HepG2 (cell line): ENCODE measurements around the gene MINDY2. TPM values are rescaled to one million over a fixed set of nuclear protein-coding genes. Genes with fewer than 3 reads are reported as not detected.
A peak's percentile ranks its signal among the peaks of the same experiment; 100 is the strongest.

Experiments
- ATAC-seq: fragments of 200-7000 bp; cut with Tn5 transposase; 3 replicates; pipeline ENCODE4 v1.9.1; 2020; ENCODE audit warnings: mild to moderate bottlenecking, moderate library complexity
- BruUV-seq: library from RNA; stranded (reverse); fragments of 400-500 nt; replicated peaks from 2 replicates; lab custom pipeline; 2021; lab: Mats Ljungman, UMichigan
- CTCF ChIA-PET: fragments of 300-600 bp; formaldehyde crosslinking; extraction: SDS; loops from one replicate; lab custom pipeline; 2021; ENCODE audit warnings: low total read pairs, inconsistent platforms, low intra/inter-chr PET ratio; lab: Yijun Ruan, JAX
- POLR2A ChIA-PET: fragments of 350-600 bp; sonication (Branson Sonifier 250); formaldehyde crosslinking; loops from one replicate; lab custom pipeline; 2020; ENCODE audit warnings: antibody characterized with exemption, inconsistent platforms; lab: Yijun Ruan, JAX
- DNase-seq: peaks from one replicate; pipeline ENCODE4 v3.0.0-alpha.2; 2015; ENCODE audit warnings: low spot score
- FAIRE-seq: peaks from 3 replicates; lab custom pipeline; 2011; peaks lifted over from hg19 to GRCh38; lab: Jason Lieb, UNC
- H2AFZ ChIP-seq: one replicate; pipeline ENCODE4 v1.6.1; 2011; ENCODE audit warnings: low read length, inconsistent platforms
- H3K27ac ChIP-seq: fragments of 300-600 bp; 3 replicates; pipeline ENCODE4 v1.8.0; 2011; ENCODE audit warnings: mixed run types, mild to moderate bottlenecking, mixed read lengths, low read length, inconsistent platforms; ENCODE audit not compliant: insufficient read depth; ENCODE audit errors: extremely low read length
- H3K27me3 ChIP-seq, 2 experiments: fragments of 200-600 bp in 1 of 2; 2 replicates in 1 of 2; 3 replicates in 1 of 2; pipeline versions ENCODE4 v1.6.0 to v1.8.0; 2011; ENCODE audit warnings: low read length in 2 of 2, mild to moderate bottlenecking in 2 of 2, moderate library complexity in 2 of 2, inconsistent platforms in 1 of 2; ENCODE audit not compliant: insufficient read depth in 2 of 2, control insufficient read depth in 1 of 2
- H3K36me3 ChIP-seq, 2 experiments: fragments of 200-600 bp in 1 of 2; replicated peaks in 1 of 2; 2 replicates in 1 of 2; 3 replicates in 1 of 2; pipeline versions ENCODE4 v1.5.1 to v1.8.0; 2011; ENCODE audit warnings: low read length in 2 of 2, inconsistent platforms in 1 of 2; ENCODE audit not compliant: insufficient read depth in 2 of 2, control insufficient read depth in 1 of 2
- H3K4me1 ChIP-seq: 2 replicates; pipeline ENCODE4 v1.5.1; 2012; ENCODE audit warnings: low read length, inconsistent platforms; ENCODE audit not compliant: insufficient read depth
- H3K4me2 ChIP-seq: 2 replicates; pipeline ENCODE4 v1.6.0; 2011; ENCODE audit warnings: low read depth, low read length, inconsistent platforms
- H3K4me3 ChIP-seq, 3 experiments: fragments of 200-600 bp in 1 of 3; sonication (generic), shearing (Covaris generic) in 1 of 3; replicated peaks in 1 of 3; 2 replicates each; pipeline ENCODE4 v1.5.1; 2011 to 2016; ENCODE audit warnings: low read length in 3 of 3, inconsistent platforms in 2 of 3, low read depth in 2 of 3, mild to moderate bottlenecking in 2 of 3, control low read depth in 1 of 3, mixed read lengths in 1 of 3; ENCODE audit not compliant: insufficient read depth in 1 of 3
- H3K79me2 ChIP-seq: one replicate; pipeline ENCODE4 v1.6.1; 2011; ENCODE audit warnings: low read length, inconsistent platforms; ENCODE audit not compliant: insufficient read depth
- H3K9ac ChIP-seq: 2 replicates; pipeline ENCODE4 v1.6.0; 2011; ENCODE audit warnings: mild to moderate bottlenecking, low read depth, low read length, inconsistent platforms; ENCODE audit not compliant: insufficient read depth
- H3K9me3 ChIP-seq: 2 replicates; pipeline ENCODE4 v1.5.1; 2012; ENCODE audit warnings: mild to moderate bottlenecking, low read length
- H4K20me1 ChIP-seq: 2 replicates; pipeline ENCODE4 v1.6.0; 2011; ENCODE audit warnings: inconsistent platforms, mild to moderate bottlenecking, low read length, moderate library complexity; ENCODE audit not compliant: insufficient read depth
- ARID2 ChIP-seq: sonication (generic); formaldehyde crosslinking; IDR thresholded peaks from 2 replicates; pipeline ENCODE4 v1.8.1; 2022; ENCODE audit warnings: mild to moderate bottlenecking, missing genetic modification reagents, borderline replicate concordance
- GABPB1 ChIP-seq: IDR thresholded peaks from 2 replicates; pipeline ENCODE4 v1.6.1; 2016; ENCODE audit warnings: mild to moderate bottlenecking, missing genetic modification reagents, moderate library complexity, missing compliant biosample characterization
- IRF2 ChIP-seq: IDR thresholded peaks from 2 replicates; pipeline ENCODE4 v1.6.1; 2018; ENCODE audit warnings: missing genetic modification reagents, missing compliant biosample characterization
- SAP130 ChIP-seq: IDR thresholded peaks from 2 replicates; pipeline ENCODE4 v1.6.1; 2016; ENCODE audit warnings: low read depth
- SRY ChIP-seq: sonication (generic); formaldehyde crosslinking; IDR thresholded peaks from 2 replicates; pipeline ENCODE4 v1.8.0; 2022; ENCODE audit warnings: mild to moderate bottlenecking, missing genetic modification reagents
- ZBTB3 ChIP-seq: sonication (generic); formaldehyde crosslinking; IDR thresholded peaks from 2 replicates; pipeline ENCODE4 v1.4.0; 2020; ENCODE audit warnings: low read depth, mild to moderate bottlenecking, moderate library complexity, missing genetic modification reagents, borderline replicate concordance
- ZFP90 ChIP-seq: sonication (generic); formaldehyde crosslinking; IDR thresholded peaks from 2 replicates; pipeline ENCODE4 v1.8.0; 2022; ENCODE audit warnings: missing genetic modification reagents, mild to moderate bottlenecking, inconsistent platforms, borderline replicate concordance
- ZNF18 ChIP-seq: sonication (generic); formaldehyde crosslinking; IDR thresholded peaks from 2 replicates; pipeline ENCODE4 v1.8.0; 2022; ENCODE audit warnings: mild to moderate bottlenecking, missing genetic modification reagents; ENCODE audit not compliant: insufficient replicate concordance
- ZNF30 ChIP-seq: sonication (generic); formaldehyde crosslinking; IDR thresholded peaks from 2 replicates; pipeline ENCODE4 v1.5.0; 2020; ENCODE audit warnings: mild to moderate bottlenecking, missing genetic modification reagents
- WGBS: methylation state at CpG from one replicate; pipeline ENCODE4 v1.1.6; 2017; ENCODE audit warnings: low lambda C conversion rate; 5-methylcytosine and 5-hydroxymethylcytosine counted together
- in situ Hi-C: cut with HindIII; loops from 2 replicates; pipeline ENCODE4 v1.10.0; 2017; ENCODE audit warnings: low pct_unique_long_range_greater_than_20kb; ENCODE audit not compliant: extremely low pct_ligation_motif_present
- intact Hi-C: fragments of 100-400 bp; cut with micrococcal nuclease; formaldehyde crosslinking; loops from one replicate; pipeline ENCODE4 v1.10.0; 2022; ENCODE audit not compliant: unreplicated experiment
- polyA plus RNA-seq, 8 experiments: library from polyadenylated mRNA; depleted of rRNA in 3 of 8; stranded (reverse) in 7 of 8; unstranded in 1 of 8; fragments of >200 nt; fragmentation: Illumina TruSeq in 4 of 8; extraction: Trizol in 4 of 8; gene quantifications; 2 replicates each; pipeline versions ENCODE4 v1.2.1 to v1.2.3, GENCODE V29; 2011 to 2016; ENCODE audit warnings: low read depth in 4 of 8, missing spikeins in 1 of 8, mixed read lengths in 1 of 8; ENCODE audit not compliant: insufficient read depth in 1 of 8
- total RNA-seq, 5 experiments: library from RNA; depleted of rRNA; stranded (reverse); fragments of >200 nt; fragmentation: Illumina TruSeq; extraction: Trizol; gene quantifications; 2 replicates each; pipeline ENCODE4 v1.2.3, GENCODE V29; 2016; ENCODE audit warnings: low read depth in 1 of 5
- TF ChIP-seq, protein P1 (sequence below): sonication (generic); formaldehyde crosslinking; IDR thresholded peaks from 2 replicates; pipeline ENCODE4 v1.4.0; 2020; ENCODE audit warnings: missing genetic modification reagents, low read depth, mild to moderate bottlenecking, borderline replicate concordance

Gene MINDY2
- total and polyA plus RNA-seq, 2 of the 13 experiments (the other 11 are each of a cell fraction or from before 2014, with no cell fraction given): 7.2 to 12.6 TPM

DNA sequence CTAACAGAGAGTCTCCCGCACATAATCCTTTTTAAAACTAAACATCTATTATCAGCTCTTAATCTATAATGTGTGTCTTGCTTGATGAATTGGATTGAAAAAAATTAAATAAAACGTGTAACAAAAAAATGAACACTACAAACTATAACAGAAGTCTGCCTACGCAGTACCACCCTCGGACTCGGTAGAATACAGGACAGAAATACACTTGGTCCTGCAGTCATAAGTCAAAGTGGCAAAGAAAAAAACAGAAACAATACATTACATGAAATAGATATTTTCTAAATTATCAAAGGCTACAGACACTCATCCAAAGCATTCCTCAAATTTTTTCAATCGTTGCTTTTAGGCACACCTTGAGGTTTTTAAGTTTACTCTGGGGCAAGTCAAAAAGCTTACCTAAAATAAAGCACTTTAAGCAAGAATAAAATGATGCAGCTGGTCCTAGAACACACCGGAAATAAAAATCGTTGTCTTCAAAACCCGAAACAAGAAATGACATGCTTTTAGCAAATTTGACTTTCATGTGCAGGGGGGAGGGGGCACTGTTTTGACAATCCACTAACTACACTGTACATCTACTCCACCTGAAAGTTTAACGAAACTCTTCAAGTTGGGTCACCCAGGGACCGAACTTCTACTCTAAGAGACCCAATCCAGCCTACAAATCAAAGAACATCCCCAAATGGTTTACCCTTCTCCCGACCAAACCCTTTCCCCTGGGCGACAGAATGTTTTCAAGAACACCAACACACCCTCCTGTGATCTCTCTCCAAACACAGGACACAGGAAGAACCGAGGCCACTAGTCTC lies 22.9 kb upstream of the MINDY2 start:
- H3K4me1 ChIP-seq: peaks cover 47% of the 10 kb centered on the region
- TF ChIP-seq GABPB1 (CRISPR knock-in tag) (no peak), ARID2 (CRISPR knock-in tag) (0 out of 2 replicates have a peak, but pooled peaks have one; percentile 52), SAP130 (CRISPR knock-in tag) (0 out of 2 replicates have a peak, but pooled peaks have one; percentile 8), SRY (CRISPR knock-in tag) (no peak), ZNF30 (no peak), IRF2 (CRISPR knock-in tag) (0 out of 2 replicates have a peak, but pooled peaks have one; percentile 29), ZBTB3 (CRISPR knock-in tag) (0 out of 2 replicates have a peak, but pooled peaks have one; percentile 48), ZNF18 (CRISPR knock-in tag) (peak; percentile 15), ZFP90 (CRISPR knock-in tag) (no peak)
- TF ChIP-seq, protein P1, sequence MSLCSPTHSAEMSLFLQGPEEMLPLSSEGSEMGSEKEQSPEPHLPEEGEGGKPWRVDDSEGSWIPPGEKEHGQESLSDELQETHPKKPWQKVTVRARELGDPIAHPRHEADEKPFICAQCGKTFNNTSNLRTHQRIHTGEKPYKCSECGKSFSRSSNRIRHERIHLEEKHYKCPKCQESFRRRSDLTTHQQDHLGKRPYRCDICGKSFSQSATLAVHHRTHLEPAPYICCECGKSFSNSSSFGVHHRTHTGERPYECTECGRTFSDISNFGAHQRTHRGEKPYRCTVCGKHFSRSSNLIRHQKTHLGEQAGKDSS (CRISPR knock-in tag): 0 out of 2 replicates have a peak, but pooled peaks have one; percentile 23
- FAIRE-seq (no peak), ATAC-seq (no peak), DNase-seq (no peak)
- H3K27me3 ChIP-seq: no peaks in the 10 kb centered on the region; a peak in 1 of 5 replicates
- peaks cover 21% of the 10 kb centered on the region for H4K20me1 ChIP-seq
- TSS peak; percentile 54 for BruUV-seq
- H3K4me2 ChIP-seq: peak overlapping the region; percentile 80
- ChIA-PET POLR2A (interaction anchor here (0.7 to 3.4 kb wide), 3 partner anchors 15 to 117 kb away, joined by 3 to 111 read pairs (median 3); partner anchors contain the start of gene MINDY2), CTCF (no interaction called here)
- no peaks in the 10 kb centered on the region for H3K9me3 ChIP-seq
- no peak overlapping the region for H2AFZ ChIP-seq
- peak overlapping the region; percentile 96 for H3K9ac ChIP-seq
- H3K36me3 ChIP-seq: no peaks in the 10 kb centered on the region
- H3K27ac ChIP-seq: peak overlapping the region; percentile 97
- H3K79me2 ChIP-seq: peaks cover 62% of the 10 kb centered on the region
- 2% methylated on average over 14 of the region's 14 CpGs for WGBS
- H3K4me3 ChIP-seq: peak overlapping the region; percentile 91 to 99 (median 95)
- intact Hi-C loops (loop anchor here (5.0 to 10.0 kb wide), 2 partner anchors 73 to 316 kb away; partner anchors contain the start of gene LIPC), in situ Hi-C loops (no loop called here)
